GM23248 (cell line): ENCODE results near the gene GPC3. TPM values are rescaled to one million over a fixed set of nuclear protein-coding genes. Genes with fewer than 3 reads are reported as not detected.
A peak's percentile ranks its signal among the peaks of the same experiment; 100 is the strongest.

Source experiments
- DNase-seq: peaks from one replicate; pipeline ENCODE4 v3.0.0-alpha.2; 2015
- H2AFZ ChIP-seq: fragments of 200-600 bp; sonication (generic); 2 replicates; pipeline ENCODE4 v1.6.1; 2016; ENCODE audit warnings: antibody characterized with exemption
- H3F3A ChIP-seq: fragments of 200-600 bp; sonication (generic); 2 replicates; pipeline ENCODE4 v1.6.1; 2016; ENCODE audit warnings: mild to moderate bottlenecking, antibody characterized with exemption, mixed run types; ENCODE audit not compliant: insufficient read depth
- H3K27ac ChIP-seq: fragments of 200-600 bp; sonication (generic); 2 replicates; pipeline ENCODE4 v1.5.1; 2016; ENCODE audit warnings: mild to moderate bottlenecking
- H3K27me3 ChIP-seq: fragments of 200-600 bp; sonication (generic); replicated peaks from 2 replicates; pipeline ENCODE4 v1.6.1; 2016; ENCODE audit warnings: mild to moderate bottlenecking; ENCODE audit not compliant: insufficient read depth
- H3K36me3 ChIP-seq: fragments of 200-600 bp; sonication (generic); 2 replicates; pipeline ENCODE4 v1.6.1; 2016; ENCODE audit warnings: low read depth, mild to moderate bottlenecking
- H3K4me1 ChIP-seq: fragments of 200-600 bp; sonication (generic); 2 replicates; pipeline ENCODE4 v1.6.1; 2016; ENCODE audit warnings: mild to moderate bottlenecking; ENCODE audit not compliant: insufficient read depth
- H3K4me2 ChIP-seq: fragments of 200-600 bp; sonication (generic); one replicate; pipeline ENCODE4 v1.6.1; 2016; ENCODE audit warnings: mild to moderate bottlenecking; ENCODE audit not compliant: unreplicated experiment
- H3K4me3 ChIP-seq: fragments of 200-600 bp; sonication (generic); 2 replicates; pipeline ENCODE4 v1.5.1; 2016; ENCODE audit warnings: mild to moderate bottlenecking
- H3K79me2 ChIP-seq: fragments of 200-600 bp; sonication (generic); 2 replicates; pipeline ENCODE4 v1.6.1; 2016; ENCODE audit warnings: mild to moderate bottlenecking; ENCODE audit not compliant: insufficient read depth
- H3K9ac ChIP-seq: fragments of 200-600 bp; sonication (generic); 2 replicates; pipeline ENCODE4 v1.6.1; 2016; ENCODE audit warnings: mild to moderate bottlenecking
- H3K9me2 ChIP-seq: fragments of 200-600 bp; sonication (generic); 2 replicates; pipeline ENCODE4 v1.6.1; 2016; ENCODE audit warnings: mixed run types, mild to moderate bottlenecking, moderate library complexity; ENCODE audit not compliant: insufficient read depth
- H3K9me3 ChIP-seq: fragments of 200-600 bp; sonication (generic); one replicate; pipeline ENCODE4 v1.6.1; 2017; ENCODE audit warnings: low read depth
- H4K20me1 ChIP-seq: fragments of 200-600 bp; sonication (generic); 2 replicates; pipeline ENCODE4 v1.6.0; 2016; ENCODE audit not compliant: insufficient read depth
- EZH2 ChIP-seq: fragments of 200-600 bp; sonication (generic); IDR thresholded peaks from 2 replicates; pipeline ENCODE4 v1.6.1; 2018; ENCODE audit warnings: antibody characterized with exemption, mild to moderate bottlenecking; ENCODE audit not compliant: insufficient read depth, poor library complexity, severe bottlenecking
- EZH2phosphoT487 ChIP-seq: fragments of 200-600 bp; sonication (generic); IDR thresholded peaks from 2 replicates; pipeline ENCODE4 v1.6.1; 2018; ENCODE audit warnings: antibody characterized with exemption, moderate library complexity, mild to moderate bottlenecking, low read depth; ENCODE audit not compliant: insufficient read depth
- WGBS, 2 experiments: methylation state at CpG; one replicate each; pipeline ENCODE4 v1.1.6; 2015 to 2017; ENCODE audit warnings: low lambda C conversion rate in 2 of 2, low coverage in 1 of 2; ENCODE audit errors: missing lambda C conversion rate in 2 of 2; 5-methylcytosine and 5-hydroxymethylcytosine counted together
- in situ Hi-C: fragments of 300-500 bp; cut with MboI; formaldehyde crosslinking; loops from 2 replicates; pipeline ENCODE4 v1.15.0; 2020
- polyA plus RNA-seq: library from polyadenylated mRNA; unstranded; fragments of >200 nt; fragmentation: Nextera tagmentation; extraction: Ambion mirVana; gene quantifications from 2 replicates; pipeline ENCODE4 v1.2.1, GENCODE V29; 2016
- total RNA-seq: library from RNA; depleted of rRNA; stranded (reverse); fragments of >200 nt; shearing (Covaris generic); gene quantifications from 2 replicates; pipeline ENCODE4 v1.2.3, GENCODE V29; 2014

The GPC3 gene
- total and polyA plus RNA-seq, 2 experiments from 2014 or later: not detected

- Histone ChIP-seq H3K36me3 (no peaks in the 10 kb centered on the region), H4K20me1 (no peaks in the 10 kb centered on the region), H3K79me2 (no peaks in the 10 kb centered on the region), H3K27me3 (no peaks in the 10 kb centered on the region), H2AFZ (no peak overlapping the region), H3K4me2 (no peak overlapping the region), H3K9me2 (no peaks in the 10 kb centered on the region), H3K9me3 (no peaks in the 10 kb centered on the region), H3F3A (no peaks in the 10 kb centered on the region), H3K9ac (no peak overlapping the region), H3K4me3 (no peak overlapping the region), H3K27ac (no peak overlapping the region), H3K4me1 (no peaks in the 10 kb centered on the region)
- in situ Hi-C loops: no loop called here
- no peak for TF ChIP-seq EZH2phosphoT487
- no peak for DNase-seq
Measured at GRCh38 chrX:133796282-133796681, 189.1 kb downstream of the GPC3 start.

- in situ Hi-C loops: no loop called here
- Histone ChIP-seq H3K36me3 (no peaks in the 10 kb centered on the region), H3K27me3 (no peaks in the 10 kb centered on the region), H3K4me2 (no peak overlapping the region), H3K9me3 (no peaks in the 10 kb centered on the region), H2AFZ (no peak overlapping the region), H3K9ac (no peak overlapping the region), H3F3A (no peaks in the 10 kb centered on the region), H3K4me1 (no peaks in the 10 kb centered on the region), H3K4me3 (no peak overlapping the region), H3K9me2 (no peaks in the 10 kb centered on the region), H3K27ac (no peak overlapping the region), H4K20me1 (no peaks in the 10 kb centered on the region), H3K79me2 (no peaks in the 10 kb centered on the region)
- 45 to 53% methylated on average over 4 of the region's 4 CpGs for whole genome bisulfite sequencing, 2 experiments
- DNase-seq: no peak
- no peak for TF ChIP-seq EZH2phosphoT487
Measured at GRCh38 chrX:133794126-133794525, 191.3 kb downstream of the GPC3 start.

GRCh38 chrX:133793626-133794025 lies 191.8 kb downstream of the GPC3 start:
- H3K27me3 ChIP-seq: no peaks in the 10 kb centered on the region
- no peak overlapping the region for H2AFZ ChIP-seq
- no peak overlapping the region for H3K4me3 ChIP-seq
- no peak overlapping the region for H3K4me2 ChIP-seq
- no peak overlapping the region for H3K27ac ChIP-seq
- no peaks in the 10 kb centered on the region for H3K36me3 ChIP-seq
- H3F3A ChIP-seq: no peaks in the 10 kb centered on the region
- WGBS, 2 experiments: 47 to 59% methylated on average over 2 of the region's 2 CpGs
- H3K4me1 ChIP-seq: no peaks in the 10 kb centered on the region
- in situ Hi-C loops: no loop called here
- DNase-seq: no peak
- no peaks in the 10 kb centered on the region for H3K9me2 ChIP-seq
- no peaks in the 10 kb centered on the region for H3K9me3 ChIP-seq
- no peaks in the 10 kb centered on the region for H3K79me2 ChIP-seq
- H3K9ac ChIP-seq: no peak overlapping the region
- TF ChIP-seq EZH2phosphoT487: no peak
- no peak for TF ChIP-seq EZH2
- no peaks in the 10 kb centered on the region for H4K20me1 ChIP-seq

- no peaks in the 10 kb centered on the region for H3K27me3 ChIP-seq
- H4K20me1 ChIP-seq: no peaks in the 10 kb centered on the region
- no peaks in the 10 kb centered on the region for H3K79me2 ChIP-seq
- no peak for TF ChIP-seq EZH2
- no peak for TF ChIP-seq EZH2phosphoT487
- no peak overlapping the region for H3K27ac ChIP-seq
- no peaks in the 10 kb centered on the region for H3K36me3 ChIP-seq
- whole genome bisulfite sequencing, 2 experiments: 0 to 3% methylated on average over 6 to 7 of the region's 7 CpGs
- peak overlapping the region; percentile 68 for H3K4me2 ChIP-seq
- peak; percentile 67 for DNase-seq
- no peak overlapping the region for H3K9ac ChIP-seq
- H3K9me2 ChIP-seq: no peaks in the 10 kb centered on the region
- H3K4me3 ChIP-seq: peak overlapping the region; percentile 61
- H3K4me1 ChIP-seq: no peaks in the 10 kb centered on the region
- H2AFZ ChIP-seq: peak overlapping the region; percentile 62; the same call in 1 of the 2 replicates
- in situ Hi-C loops: no loop called here
- no peaks in the 10 kb centered on the region for H3K9me3 ChIP-seq
- no peaks in the 10 kb centered on the region for H3F3A ChIP-seq
Measured at GRCh38 chrX:133792198-133792953, 193.0 kb downstream of the GPC3 start.

DNA sequence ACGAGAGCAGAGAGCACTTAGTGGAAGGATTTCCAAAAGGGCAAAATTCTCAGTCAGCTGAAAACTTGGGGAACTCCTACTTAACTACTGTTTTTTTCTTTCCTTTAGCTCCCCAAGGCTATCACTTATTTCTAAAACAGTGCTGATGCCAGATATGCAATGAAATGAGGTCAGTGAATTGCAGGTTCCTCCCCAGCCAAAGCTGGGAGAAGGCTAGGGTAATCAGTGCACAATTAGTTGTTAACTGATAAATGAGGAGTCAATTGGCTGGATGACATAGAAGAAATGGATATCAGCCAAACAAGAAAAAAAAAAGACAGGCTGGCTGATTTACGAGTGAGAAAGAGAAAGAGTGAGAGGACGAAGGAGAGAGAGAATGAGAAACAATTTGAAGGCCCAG lies 195.6 kb downstream of the GPC3 start:
- Histone ChIP-seq H2AFZ (no peak overlapping the region), H3K36me3 (no peaks in the 10 kb centered on the region), H3K9me2 (no peaks in the 10 kb centered on the region), H3K9me3 (no peaks in the 10 kb centered on the region), H3K27ac (no peak overlapping the region), H3K4me1 (no peaks in the 10 kb centered on the region), H3F3A (no peaks in the 10 kb centered on the region), H3K9ac (no peak overlapping the region), H3K4me3 (no peak overlapping the region), H3K27me3 (no peaks in the 10 kb centered on the region), H3K4me2 (no peak overlapping the region), H4K20me1 (no peaks in the 10 kb centered on the region), H3K79me2 (no peaks in the 10 kb centered on the region)
- no peak for TF ChIP-seq EZH2
- TF ChIP-seq EZH2phosphoT487: no peak
- in situ Hi-C loops: no loop called here
- WGBS, 2 experiments: 16 to 27% methylated on average over 3 of the region's 3 CpGs
- DNase-seq: no peak
